Fibroblast of pulmonary artery (primary cell): ENCODE results near the gene PTGFRN.
A peak's percentile ranks its signal among the peaks of the same experiment; 100 is the strongest.

Experiments used
- DNase-seq: peaks from one replicate; pipeline ENCODE4 v3.0.0-alpha.2; 2010; ENCODE audit warnings: low read depth
- H3K4me3 ChIP-seq: replicated peaks from 2 replicates; pipeline ENCODE4 v1.5.1; 2011; ENCODE audit warnings: low read depth, mild to moderate bottlenecking, control low read depth, low read length, moderate library complexity
- CTCF ChIP-seq: IDR thresholded peaks from 2 replicates; pipeline ENCODE4 v1.5.1; 2011; ENCODE audit warnings: mild to moderate bottlenecking, control low read depth, low read length, inconsistent platforms; ENCODE audit errors: missing control alignments

The PTGFRN gene

GRCh38 chr1:117025568-117025967 is 115.9 kb downstream of the PTGFRN start:
- no peak for DNase-seq
- H3K4me3 ChIP-seq: no peak overlapping the region
- TF ChIP-seq CTCF: no peak

- peak; percentile 93 for DNase-seq
- no peak overlapping the region for H3K4me3 ChIP-seq
- no peak for TF ChIP-seq CTCF
These were observed 116.6 kb downstream of the PTGFRN start for GRCh38 chr1:117026361-117026760.

GRCh38 chr1:117029685-117030084 is 120.0 kb downstream of the PTGFRN start:
- no peak for TF ChIP-seq CTCF
- no peak for DNase-seq
- no peak overlapping the region for H3K4me3 ChIP-seq

- no peak for DNase-seq
- TF ChIP-seq CTCF: no peak
- no peak overlapping the region for H3K4me3 ChIP-seq
These were observed 120.7 kb downstream of the PTGFRN start for GRCh38 chr1:117030271-117030877.

- DNase-seq: no peak
- TF ChIP-seq CTCF: no peak
These were observed 122.5 kb downstream of the PTGFRN start for GRCh38 chr1:117032266-117032665.

GRCh38 chr1:117032681-117033539 is 123.2 kb downstream of the PTGFRN start:
- no peak for DNase-seq
- TF ChIP-seq CTCF: no peak
- no peak overlapping the region for H3K4me3 ChIP-seq

More at GRCh38 chr1:117032266-117032665, 122.5 kb downstream of the PTGFRN start:
- no peak overlapping the region for H3K4me3 ChIP-seq
